Activated CD4-positive, alpha-beta T cell treated with anti-CD3 and anti-CD28 coated beads for 24 hours (primary cell): ENCODE results near the gene SMPX.

Source experiments
- DNase-seq, 2 donors: peaks; one replicate each; pipeline ENCODE4 v3.0.0-alpha.2; 2020; ENCODE audit warnings: low read depth in 2 of 2

SMPX gene

DNA sequence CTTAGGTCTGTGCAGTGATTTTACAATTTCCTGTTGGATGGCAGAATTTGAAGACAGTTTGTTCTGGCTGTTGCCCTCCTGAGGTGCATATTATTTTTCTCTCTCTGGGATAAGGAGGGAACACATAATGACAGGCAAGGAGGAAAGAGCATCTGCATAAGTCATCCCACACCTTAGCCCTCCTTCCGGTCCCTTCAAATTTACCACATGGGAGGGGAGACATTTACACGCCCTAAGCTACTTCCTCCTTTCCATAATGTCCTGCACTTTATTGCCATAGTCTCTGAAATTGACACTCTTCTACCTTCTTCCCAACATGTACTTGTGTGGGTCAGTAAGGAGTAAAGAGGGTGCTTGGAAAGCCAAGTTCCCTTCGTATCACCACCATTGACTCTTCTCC lies 13.9 kb downstream of the SMPX start:
- no peak for DNase-seq

- no peak for DNase-seq
These were observed 15.8 kb downstream of the SMPX start for GRCh38 chrX:21741869-21742701.

- no peak for DNase-seq
These were observed 16.6 kb downstream of the SMPX start for GRCh38 chrX:21741364-21741763.

DNA sequence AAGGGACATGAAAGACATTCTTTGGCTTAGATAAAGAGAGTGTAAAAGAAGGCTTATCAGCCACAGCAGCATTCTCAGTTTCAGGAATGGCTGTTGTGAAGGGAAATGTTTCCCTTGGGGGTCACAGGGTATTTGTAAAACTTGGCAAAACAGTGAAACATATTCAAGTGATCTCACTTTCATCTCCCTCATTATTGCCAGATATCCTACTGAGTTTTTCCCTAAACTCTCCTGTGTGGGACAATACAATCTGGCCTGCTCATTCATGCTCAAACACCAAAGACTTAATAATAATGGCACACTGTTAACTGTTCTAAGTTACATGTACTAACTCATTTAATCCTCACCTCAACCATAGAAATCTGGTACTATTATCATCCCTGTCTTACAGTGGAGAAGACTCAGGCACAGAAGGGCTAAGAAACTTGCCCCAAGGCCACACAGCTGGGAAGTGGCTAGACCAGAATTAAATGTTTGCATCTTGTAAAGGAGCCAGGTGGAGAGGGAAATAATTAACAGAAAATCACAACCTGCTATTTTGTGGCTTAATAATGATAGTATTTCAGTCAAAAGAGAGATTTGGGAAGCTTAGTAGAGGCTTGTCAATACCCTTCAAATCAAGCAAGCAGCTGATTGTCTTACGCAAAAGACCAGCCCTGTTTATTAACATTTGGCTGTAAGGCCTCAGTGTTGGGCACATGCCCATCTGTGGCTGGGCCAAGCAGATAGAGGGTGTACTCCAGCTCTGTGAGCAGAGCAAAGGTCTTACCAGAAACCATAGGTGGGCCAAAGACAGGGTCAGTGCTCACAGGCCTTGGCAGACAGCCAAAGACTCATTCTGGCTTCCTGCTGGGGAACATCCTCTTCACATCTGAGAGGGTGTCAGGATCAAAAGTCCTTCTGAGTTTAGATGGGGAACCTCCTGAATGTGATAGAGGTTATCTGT lies 17.3 kb downstream of the SMPX start:
- DNase-seq = no peak

- no peak for DNase-seq
These were observed 19.0 kb downstream of the SMPX start for GRCh38 chrX:21738950-21739287.

DNA sequence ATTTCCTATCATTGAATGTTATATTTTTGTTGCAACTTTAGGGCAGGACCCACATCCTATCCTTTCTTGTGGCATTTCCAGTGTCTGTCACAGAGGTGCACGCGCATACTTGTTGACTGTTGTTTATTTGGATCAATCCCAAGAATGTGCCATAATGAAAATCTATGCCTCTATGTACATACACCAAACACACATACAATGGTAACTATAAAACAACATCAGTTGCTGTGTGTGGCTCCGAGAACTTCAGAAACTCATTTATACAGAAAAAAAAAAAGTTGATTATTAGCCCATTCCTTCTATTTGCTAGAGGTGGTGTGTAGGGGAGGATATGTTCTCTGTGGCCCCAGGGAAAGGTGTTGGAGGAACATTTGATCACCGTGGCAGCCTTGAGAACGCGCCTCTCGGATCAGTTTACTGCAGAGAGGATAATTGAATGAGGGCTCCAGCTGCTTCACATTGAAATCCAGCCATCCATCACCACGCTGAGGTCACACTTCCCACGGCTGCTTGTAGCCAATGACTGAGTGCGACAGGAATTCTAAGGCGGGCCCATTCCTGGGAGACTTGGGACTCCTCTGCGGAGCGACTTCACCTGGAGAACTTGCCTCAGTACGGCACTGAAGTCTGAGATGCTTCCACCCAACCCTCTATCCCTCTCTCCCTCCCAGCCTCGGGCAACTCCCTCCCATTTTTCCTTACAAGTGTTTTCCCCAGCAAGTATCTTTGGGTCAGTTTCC lies 19.5 kb downstream of the SMPX start:
- DNase-seq = no peak

- no peak for DNase-seq
These were observed 22.2 kb downstream of the SMPX start for GRCh38 chrX:21735768-21736127.

- DNase-seq = no peak
These were observed 22.7 kb downstream of the SMPX start for GRCh38 chrX:21735038-21735767.

DNA sequence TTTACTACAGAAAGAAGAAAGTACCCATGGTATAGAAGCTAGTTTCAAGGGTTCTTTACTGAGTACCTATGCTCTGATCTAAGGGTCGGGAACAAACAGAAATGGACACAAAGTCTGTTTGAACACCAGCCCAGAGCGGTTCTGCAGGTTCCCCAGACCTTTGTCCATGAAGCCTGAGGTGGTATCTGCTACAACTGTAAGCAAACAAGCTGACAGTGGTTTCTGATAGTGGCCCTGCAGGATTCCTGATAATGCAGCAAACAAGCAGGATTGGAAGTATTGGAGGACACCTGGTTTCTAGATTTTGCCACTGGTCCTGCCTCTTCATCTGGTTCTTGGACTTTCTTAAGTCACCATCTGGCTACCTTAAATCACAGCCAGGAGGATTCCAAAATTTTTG lies 23.7 kb downstream of the SMPX start:
- DNase-seq = no peak

- no peak for DNase-seq
These were observed 24.2 kb downstream of the SMPX start for GRCh38 chrX:21733705-21734104.

DNA sequence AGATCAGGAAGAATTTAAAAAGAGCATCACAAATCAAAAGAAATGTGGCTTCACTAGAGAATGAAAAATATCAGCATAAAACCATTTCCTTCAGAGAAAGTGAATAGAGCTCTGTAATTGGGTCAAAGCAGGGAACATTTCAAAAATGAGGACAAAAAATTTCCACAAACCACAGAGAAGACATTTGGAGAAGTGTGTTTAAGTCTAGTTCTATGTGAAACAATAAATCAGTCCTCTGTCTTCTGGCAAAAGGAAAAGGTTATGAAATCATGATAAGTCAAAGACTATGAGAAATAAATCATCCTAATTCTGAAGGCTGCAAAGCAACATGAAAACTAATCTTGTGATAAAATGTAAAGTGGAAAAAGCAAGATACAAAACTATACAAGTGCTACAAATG lies 27.9 kb downstream of the SMPX start:
- no peak for DNase-seq

GRCh38 chrX:21728276-21728968 lies 29.5 kb downstream of the SMPX start:
- no peak for DNase-seq

GRCh38 chrX:21725916-21726315 lies 32.0 kb downstream of the SMPX start:
- DNase-seq = no peak

DNA sequence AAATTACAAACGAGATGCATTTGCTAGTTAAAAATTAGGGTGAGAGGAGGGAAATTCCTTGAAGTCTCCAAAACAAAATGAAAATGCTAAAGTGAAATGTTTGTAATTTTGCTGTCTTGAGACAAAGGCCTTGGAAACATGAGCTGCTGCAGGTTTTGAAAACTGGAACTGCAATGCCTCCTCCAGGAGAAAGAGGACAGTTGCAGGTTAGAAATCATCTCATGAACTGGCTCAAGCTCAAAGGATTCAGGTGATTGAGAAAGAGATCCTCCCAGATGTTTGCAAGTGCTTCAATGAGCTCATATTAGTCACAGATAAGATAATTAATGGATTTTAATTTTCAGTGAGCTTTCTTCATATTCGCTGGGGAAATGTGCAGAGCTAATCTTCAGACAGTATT lies 32.4 kb downstream of the SMPX start:
- DNase-seq = no peak

- DNase-seq = no peak
These were observed 34.1 kb downstream of the SMPX start for GRCh38 chrX:21723814-21724213.

GRCh38 chrX:21723084-21723483 lies 34.8 kb downstream of the SMPX start:
- no peak for DNase-seq

- DNase-seq = no peak
These were observed 36.7 kb downstream of the SMPX start for GRCh38 chrX:21721195-21721594.

- no peak for DNase-seq
These were observed 39.3 kb downstream of the SMPX start for GRCh38 chrX:21718575-21718974.

- no peak for DNase-seq
These were observed 40.1 kb downstream of the SMPX start for GRCh38 chrX:21717802-21718201.

GRCh38 chrX:21715825-21716224 lies 42.1 kb downstream of the SMPX start:
- DNase-seq = no peak

DNA sequence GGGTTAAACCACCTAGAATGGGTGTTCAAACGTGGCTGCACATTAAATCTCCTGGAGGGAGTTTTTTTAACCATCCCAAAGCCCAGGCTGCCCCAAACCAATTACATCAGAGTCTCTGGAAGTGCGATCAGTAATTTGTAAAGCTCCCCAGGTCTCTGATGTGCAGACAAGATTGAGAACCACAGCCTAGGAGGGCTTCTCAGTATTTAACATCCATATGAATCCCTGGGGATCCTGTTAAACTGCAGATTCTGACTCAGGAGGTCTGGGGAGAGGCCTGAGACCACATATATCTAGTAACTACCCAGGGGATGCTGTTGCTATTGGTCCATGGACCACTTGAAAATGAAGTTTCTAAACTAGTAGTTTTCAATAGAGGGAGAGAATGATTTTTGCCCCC lies 42.6 kb downstream of the SMPX start:
- no peak for DNase-seq
